ENCODE results near the gene PAPPA.
A peak's percentile ranks its signal among the peaks of the same experiment; 100 is the strongest.

The PAPPA gene

GRCh38 chr9:116390303-116391228, 237.0 kb downstream of the PAPPA start:
- peak; percentile 30 for DNase-seq

- no peak for DNase-seq
Measured at GRCh38 chr9:116391306-116391900, 237.8 kb downstream of the PAPPA start.

GRCh38 chr9:116393198-116393597, 239.6 kb downstream of the PAPPA start:
- no peak for DNase-seq

- no peak for DNase-seq
Measured at GRCh38 chr9:116394070-116394469, 240.5 kb downstream of the PAPPA start.

GRCh38 chr9:116394894-116395698, 241.5 kb downstream of the PAPPA start:
- no peak for DNase-seq

- DNase-seq: no peak
Measured at GRCh38 chr9:116395699-116396037, 242.1 kb downstream of the PAPPA start.

GRCh38 chr9:116403171-116403570, 249.6 kb downstream of the PAPPA start:
- no peak for DNase-seq

- DNase-seq: no peak
Measured at GRCh38 chr9:116404228-116404627, 250.6 kb downstream of the PAPPA start.

GRCh38 chr9:116405321-116405720, 251.7 kb downstream of the PAPPA start:
- DNase-seq: no peak

- DNase-seq: no peak
Measured at GRCh38 chr9:116406469-116406868, 252.9 kb downstream of the PAPPA start.

- no peak for DNase-seq
Measured at GRCh38 chr9:116409129-116409528, 255.5 kb downstream of the PAPPA start.

GRCh38 chr9:116409638-116410037, 256.0 kb downstream of the PAPPA start:
- DNase-seq: no peak

- DNase-seq: no peak
Measured at GRCh38 chr9:116411506-116411905, 257.9 kb downstream of the PAPPA start.

GRCh38 chr9:116414374-116414773, 260.8 kb downstream of the PAPPA start:
- no peak for DNase-seq

GRCh38 chr9:116416421-116416820, 262.8 kb downstream of the PAPPA start:
- no peak for DNase-seq

GRCh38 chr9:116417464-116417863, 263.9 kb downstream of the PAPPA start:
- DNase-seq: no peak

- no peak for DNase-seq
Measured at GRCh38 chr9:116419181-116419580, 265.6 kb downstream of the PAPPA start.

GRCh38 chr9:116420993-116421538, 267.5 kb downstream of the PAPPA start:
- no peak for DNase-seq

GRCh38 chr9:116422119-116422979, 268.8 kb downstream of the PAPPA start:
- peak; percentile 47 for DNase-seq

GRCh38 chr9:116423149-116423548, 269.6 kb downstream of the PAPPA start:
- DNase-seq: no peak

GRCh38 chr9:116425244-116425643, 271.7 kb downstream of the PAPPA start:
- no peak for DNase-seq

GRCh38 chr9:116430849-116431248, 277.3 kb downstream of the PAPPA start:
- DNase-seq: no peak
